HTR-8/SVneo (cell line): ENCODE results near the gene P2RY6.

Experiments used
- DNase-seq: peaks from one replicate; pipeline ENCODE4 v3.0.0; 2011; ENCODE audit warnings: low spot score, mixed read lengths; ENCODE audit not compliant: insufficient read length
- FAIRE-seq: peaks from 2 replicates; lab custom pipeline; 2011; peaks lifted over from hg19 to GRCh38; lab: Jason Lieb, UNC

P2RY6 gene

GRCh38 chr11:73346186-73346935 lies 74.2 kb downstream of the P2RY6 start:
- peak; percentile 28 for FAIRE-seq
- DNase-seq, result no peak

DNA sequence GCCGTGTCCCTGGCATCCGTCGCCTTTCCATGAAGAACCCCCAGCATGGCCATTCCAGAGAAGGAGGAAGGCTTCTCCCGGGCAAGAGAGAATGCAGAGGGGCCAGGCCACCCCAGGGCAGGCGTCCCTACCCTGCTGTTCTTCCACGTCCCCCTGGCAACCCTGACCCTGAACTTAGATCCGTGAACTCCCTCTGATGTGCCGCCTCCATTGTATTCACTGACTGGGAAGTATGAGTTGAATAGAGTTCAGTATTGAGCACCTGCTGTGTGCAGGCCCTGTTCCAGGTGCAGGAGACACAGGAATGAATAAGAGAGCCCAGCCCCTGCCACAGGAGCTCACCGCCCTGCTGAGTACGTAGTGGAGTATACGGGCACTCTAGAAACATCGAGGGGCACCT lies 74.9 kb downstream of the P2RY6 start:
- no peak for DNase-seq
- FAIRE-seq, result no peak
